Colon (tissue), 2 donors: ENCODE measurements around the gene ATP5F1D.

ENCODE experiments used
- FAIRE-seq: peaks from 2 replicates; lab custom pipeline; 2012; peaks lifted over from hg19 to GRCh38; lab: Jason Lieb, UNC
- donor health status: control.
- donor health status: control.

The ATP5F1D gene

GRCh38 chr19:1259206-1259875 lies 17.8 kb downstream of the ATP5F1D start:
- FAIRE-seq = no peak

GRCh38 chr19:1259876-1260748 lies 18.6 kb downstream of the ATP5F1D start:
- no peak for FAIRE-seq

- FAIRE-seq = no peak
Observed at GRCh38 chr19:1260749-1261537, 19.4 kb downstream of the ATP5F1D start.

GRCh38 chr19:1261538-1261797 lies 19.9 kb downstream of the ATP5F1D start:
- FAIRE-seq = no peak

GRCh38 chr19:1261798-1262622 lies 20.5 kb downstream of the ATP5F1D start:
- no peak for FAIRE-seq

GRCh38 chr19:1262623-1263123 lies 21.1 kb downstream of the ATP5F1D start:
- FAIRE-seq = no peak

- no peak for FAIRE-seq
Observed at GRCh38 chr19:1263188-1263587, 21.6 kb downstream of the ATP5F1D start.

- no peak for FAIRE-seq
Observed at GRCh38 chr19:1264801-1265614, 23.5 kb downstream of the ATP5F1D start.

GRCh38 chr19:1265615-1266128 lies 24.1 kb downstream of the ATP5F1D start:
- FAIRE-seq = no peak

GRCh38 chr19:1266129-1266915 lies 24.8 kb downstream of the ATP5F1D start:
- FAIRE-seq = no peak

GRCh38 chr19:1266916-1267476 lies 25.4 kb downstream of the ATP5F1D start:
- FAIRE-seq = no peak

- FAIRE-seq = no peak
Observed at GRCh38 chr19:1267477-1268225, 26.1 kb downstream of the ATP5F1D start.

GRCh38 chr19:1268226-1269064 lies 26.9 kb downstream of the ATP5F1D start:
- no peak for FAIRE-seq

- no peak for FAIRE-seq
Observed at GRCh38 chr19:1269065-1269477, 27.5 kb downstream of the ATP5F1D start, which contains the start of gene CIRBP. Gene CIRBP, plus strand, starts transcription at chr19:1269332. Its CDS starts 1,602 bp downstream, at chr19:1270934.

- FAIRE-seq = no peak
Observed at GRCh38 chr19:1269478-1270212, 28.1 kb downstream of the ATP5F1D start.

- FAIRE-seq = no peak
Observed at GRCh38 chr19:1270213-1270853, 28.8 kb downstream of the ATP5F1D start.
